Measurements from ENCODE around the gene ATRN.

GRCh38 chr20:3436864-3437574 is 33.8 kb upstream of the ATRN start:
- TF ChIP-seq CTCF (IDR thresholded peaks at IDR 0.05), result no peak
- TF ChIP-seq POLR2A (IDR thresholded peaks at IDR 0.05), result no peak
- TF ChIP-seq EP300 (IDR thresholded peaks at IDR 0.05), result no peak

Data from tibial nerve (tissue), 4 donors.